AG09309 (cell line): ENCODE data around the gene GSTP1.
"Not testable (repeated sequence)": the region's sequence is repeated elsewhere in the genome, so short reads cannot be mapped to it uniquely, and the experiment has no call there.

ENCODE experiments used
- DNase-seq: peaks from one replicate; pipeline ENCODE4 v3.0.0-alpha.2; 2010; ENCODE audit warnings: low read depth
- H3K4me3 ChIP-seq: 2 replicates; pipeline ENCODE4 v1.5.1; 2011; ENCODE audit warnings: mild to moderate bottlenecking, low read depth, low read length, moderate library complexity; ENCODE audit not compliant: control insufficient read depth
- CTCF ChIP-seq: IDR thresholded peaks from 2 replicates; pipeline ENCODE4 v1.5.1; 2011; ENCODE audit warnings: mild to moderate bottlenecking, low read depth, low read length, inconsistent platforms; ENCODE audit not compliant: insufficient read depth, control insufficient read depth; ENCODE audit errors: missing control alignments

The GSTP1 gene

GRCh38 chr11:67586568-67587250, 3.1 kb downstream of the GSTP1 start:
- DNase-seq, result no peak
- TF ChIP-seq CTCF, result no peak
- H3K4me3 ChIP-seq, result no peak overlapping the region

- no peak for DNase-seq
- H3K4me3 ChIP-seq, result no peak overlapping the region
These were observed 4.5 kb downstream of the GSTP1 start for GRCh38 chr11:67588136-67588503.

GRCh38 chr11:67588899-67589415, 5.3 kb downstream of the GSTP1 start:
- H3K4me3 ChIP-seq, DNase-seq: not testable (repeated sequence)

More at GRCh38 chr11:67588136-67588503, 4.5 kb downstream of the GSTP1 start:
- no peak for TF ChIP-seq CTCF

GRCh38 chr11:67592880-67593564, 9.4 kb downstream of the GSTP1 start:
- no peak for TF ChIP-seq CTCF
- no peak overlapping the region for H3K4me3 ChIP-seq
- no peak for DNase-seq

GRCh38 chr11:67593565-67593905, 9.9 kb downstream of the GSTP1 start:
- TF ChIP-seq CTCF, result no peak
- no peak overlapping the region for H3K4me3 ChIP-seq
- no peak for DNase-seq

- TF ChIP-seq CTCF, result no peak
- DNase-seq, result no peak
- no peak overlapping the region for H3K4me3 ChIP-seq
These were observed 10.9 kb downstream of the GSTP1 start for GRCh38 chr11:67594480-67594879.

GRCh38 chr11:67596753-67597300, 13.2 kb downstream of the GSTP1 start:
- DNase-seq, result no peak
- TF ChIP-seq CTCF, result no peak
- H3K4me3 ChIP-seq, result no peak overlapping the region

GRCh38 chr11:67597458-67597857, 13.8 kb downstream of the GSTP1 start:
- not testable (repeated sequence) for DNase-seq, H3K4me3 ChIP-seq

GRCh38 chr11:67597963-67598362, 14.4 kb downstream of the GSTP1 start:
- H3K4me3 ChIP-seq, DNase-seq: not testable (repeated sequence)
